Omental fat pad (tissue), 4 donors: ENCODE results near the gene PHF3. TPM values are rescaled to one million over a fixed set of nuclear protein-coding genes. Genes with fewer than 3 reads are reported as not detected.

Experiments
- ATAC-seq: fragments of 150-250 bp; one replicate; pipeline ENCODE4 v1.9.1; 2016; ENCODE audit warnings: mild to moderate bottlenecking, moderate library complexity; ENCODE audit not compliant: low FRiP score
- DNase-seq: peaks from one replicate; pipeline ENCODE4 v3.0.0-alpha.2; 2019; ENCODE audit warnings: low spot score
- CTCF ChIP-seq, 3 donors: fragments of 450-650 bp; IDR thresholded peaks; one replicate each; pipeline ENCODE4 v1.5.1; 2016 to 2017; ENCODE audit warnings: antibody characterized with exemption in 3 of 3, mild to moderate bottlenecking in 3 of 3, moderate library complexity in 2 of 3
- total RNA-seq, 4 donors: library from RNA; depleted of rRNA; stranded (reverse); fragments of >200 nt; gene quantifications; one replicate each; pipeline ENCODE4 v1.1.0, GENCODE V29; 2016

Gene PHF3
- total RNA-seq, 4 donors from 2014 or later: 37.7 to 68.9 (median 58.4) TPM

GRCh38 chr6:63708631-63709030, 73.0 kb downstream of the PHF3 start:
- no peak for DNase-seq
- no peak for ATAC-seq
- no peak for TF ChIP-seq CTCF (IDR thresholded peaks at IDR 0.05)

GRCh38 chr6:63709148-63709547, 73.5 kb downstream of the PHF3 start:
- TF ChIP-seq CTCF (IDR thresholded peaks at IDR 0.05): no peak
- no peak for ATAC-seq
- DNase-seq: no peak

- no peak for TF ChIP-seq CTCF (IDR thresholded peaks at IDR 0.05)
- no peak for ATAC-seq
- no peak for DNase-seq
Measured at GRCh38 chr6:63713332-63713731, 77.7 kb downstream of the PHF3 start.

GRCh38 chr6:63714091-63714490, 78.5 kb downstream of the PHF3 start:
- ATAC-seq (no peak), DNase-seq (no peak)
- no peak for TF ChIP-seq CTCF (IDR thresholded peaks at IDR 0.05)

- TF ChIP-seq CTCF (IDR thresholded peaks at IDR 0.05): no peak
- ATAC-seq (no peak), DNase-seq (no peak)
Measured at GRCh38 chr6:63716169-63716568, 80.6 kb downstream of the PHF3 start.

- no peak for DNase-seq
- ATAC-seq: no peak
- no peak for TF ChIP-seq CTCF (IDR thresholded peaks at IDR 0.05)
Measured at GRCh38 chr6:63721181-63721580, 85.6 kb downstream of the PHF3 start.

GRCh38 chr6:63724721-63725120, 89.1 kb downstream of the PHF3 start:
- no peak for DNase-seq
- no peak for ATAC-seq
- no peak for TF ChIP-seq CTCF (IDR thresholded peaks at IDR 0.05)
